ENCODE data around the gene CFAP65. TPM values are rescaled to one million over a fixed set of nuclear protein-coding genes. Genes with fewer than 3 reads are reported as not detected.

Gene CFAP65
- polyA plus RNA-seq, 3 donors: not detected

- intact Hi-C loops (cut with micrococcal nuclease): no loop called here
- no peak overlapping the region for H3K4me2 ChIP-seq (replicated peaks; ENCODE audit: extremely low read depth, low read length, poor library complexity, severe bottlenecking)
- no peak overlapping the region for H3K9ac ChIP-seq (ENCODE audit: insufficient read depth, low read length, poor library complexity, severe bottlenecking)
- H3K9me3 ChIP-seq (replicated peaks in 1 of 2; ENCODE audit: control insufficient read depth in 1 of 2, insufficient read depth in 1 of 2, low read length in 2 of 2): no peaks in the 10 kb centered on the region
- H2AFZ ChIP-seq (ENCODE audit: insufficient read depth, low read depth, low read length, poor library complexity, severe bottlenecking): no peak overlapping the region
- no peak for DNase-seq
- no peaks in the 10 kb centered on the region for H3K4me1 ChIP-seq (ENCODE audit: control insufficient read depth in 1 of 2, insufficient read depth in 2 of 2, low read length in 2 of 2)
- Mint-ChIP-seq H3K4me1 (no peaks in the 10 kb centered on the region), H3K27ac (peak overlapping the region in 1 of 7 donors; percentile 8), H3K4me3 (no peak overlapping the region), H3K27me3 (ENCODE audit: low read depth in 3 of 3) (peaks cover 30 to 56% (median 34%) of the 10 kb centered on the region in 3 donors), H3K36me3 (no peaks in the 10 kb centered on the region), H3K9me3 (peaks cover 0 to 1% (median 0%) of the 10 kb centered on the region in 7 donors)
- no peaks in the 10 kb centered on the region for H3K36me3 ChIP-seq (replicated peaks in 1 of 2; ENCODE audit: control insufficient read depth in 1 of 2, insufficient read depth in 2 of 2, low read length in 2 of 2)
- H3K79me2 ChIP-seq (ENCODE audit: insufficient read depth, low read length): no peaks in the 10 kb centered on the region
- no peak overlapping the region for H3K4me3 ChIP-seq (replicated peaks in 1 of 3; ENCODE audit: low read depth in 2 of 3, low read length in 3 of 3)
- no peaks in the 10 kb centered on the region for H4K20me1 ChIP-seq (ENCODE audit: insufficient read depth, low read length)
- no peak overlapping the region for H3K27ac ChIP-seq (ENCODE audit: low read depth in 1 of 2, low read length in 2 of 2)
- H3K27me3 ChIP-seq (ENCODE audit: control insufficient read depth in 2 of 2, insufficient read depth in 2 of 2, low read length in 2 of 2): peaks cover 0 to 23% of the 10 kb centered on the region in 2 donors
- TF ChIP-seq CTCF (IDR thresholded peaks at IDR 0.05): no peak
- WGBS (ENCODE audit: insufficient coverage): 89% methylated on average over 19 of the region's 21 CpGs
Observed at GRCh38 chr2:219031005-219031738, 10.1 kb downstream of the CFAP65 start.

GRCh38 chr2:219030177-219030940 lies 11.0 kb downstream of the CFAP65 start:
- Histone ChIP-seq H3K79me2 (ENCODE audit: insufficient read depth, low read length) (no peaks in the 10 kb centered on the region), H3K4me1 (ENCODE audit: control insufficient read depth in 1 of 2, insufficient read depth in 2 of 2, low read length in 2 of 2) (no peaks in the 10 kb centered on the region), H2AFZ (ENCODE audit: insufficient read depth, low read depth, low read length, poor library complexity, severe bottlenecking) (no peak overlapping the region), H3K9ac (ENCODE audit: insufficient read depth, low read length, poor library complexity, severe bottlenecking) (no peak overlapping the region), H4K20me1 (ENCODE audit: insufficient read depth, low read length) (no peaks in the 10 kb centered on the region), H3K4me3 (replicated peaks in 1 of 3; ENCODE audit: low read depth in 2 of 3, low read length in 3 of 3) (no peak overlapping the region), H3K27me3 (ENCODE audit: control insufficient read depth in 2 of 2, insufficient read depth in 2 of 2, low read length in 2 of 2) (peaks cover 0 to 21% of the 10 kb centered on the region in 2 donors), H3K36me3 (replicated peaks in 1 of 2; ENCODE audit: control insufficient read depth in 1 of 2, insufficient read depth in 2 of 2, low read length in 2 of 2) (no peaks in the 10 kb centered on the region), H3K9me3 (replicated peaks in 1 of 2; ENCODE audit: control insufficient read depth in 1 of 2, insufficient read depth in 1 of 2, low read length in 2 of 2) (no peaks in the 10 kb centered on the region), H3K4me2 (replicated peaks; ENCODE audit: extremely low read depth, low read length, poor library complexity, severe bottlenecking) (no peak overlapping the region), H3K27ac (ENCODE audit: low read depth in 1 of 2, low read length in 2 of 2) (no peak overlapping the region)
- Mint-ChIP-seq H3K4me3 (no peak overlapping the region), H3K4me1 (no peaks in the 10 kb centered on the region), H3K27me3 (ENCODE audit: low read depth in 3 of 3) (peaks cover 28 to 48% (median 28%) of the 10 kb centered on the region in 3 donors), H3K27ac (no peak overlapping the region), H3K36me3 (no peaks in the 10 kb centered on the region), H3K9me3 (peaks cover 0 to 1% (median 0%) of the 10 kb centered on the region in 7 donors)
- no peak for TF ChIP-seq CTCF (IDR thresholded peaks at IDR 0.05)
- no peak for DNase-seq
- intact Hi-C loops (cut with micrococcal nuclease): no loop called here
- WGBS (ENCODE audit: insufficient coverage): 87% methylated on average over 13 of the region's 16 CpGs
